HepG2 (cell line): ENCODE data around the gene MAN1B1. TPM values are rescaled to one million over a fixed set of nuclear protein-coding genes. Genes with fewer than 3 reads are reported as not detected.

ENCODE experiments used
- CEBPB ChIP-seq: IDR thresholded peaks from 2 replicates; pipeline ENCODE4 v1.6.1; 2011; ENCODE audit warnings: low read depth, low read length, improper control_type of control experiment, borderline replicate concordance
- E2F5 ChIP-seq: sonication (generic); formaldehyde crosslinking; conservative IDR thresholded peaks from 2 replicates; pipeline ENCODE4 v1.4.0; 2020; ENCODE audit warnings: missing genetic modification reagents
- ERF ChIP-seq: IDR thresholded peaks from 2 replicates; pipeline ENCODE4 v1.6.1; 2018; ENCODE audit warnings: missing biosample characterization, missing genetic modification reagents
- HMG20A ChIP-seq: IDR thresholded peaks from 2 replicates; pipeline ENCODE4 v1.6.1; 2016; ENCODE audit warnings: borderline replicate concordance
- IRF2 ChIP-seq: IDR thresholded peaks from 2 replicates; pipeline ENCODE4 v1.6.1; 2018; ENCODE audit warnings: missing genetic modification reagents, missing compliant biosample characterization
- KMT2B ChIP-seq: IDR thresholded peaks from 2 replicates; pipeline ENCODE4 v1.6.1; 2016; ENCODE audit warnings: missing genetic modification reagents, missing compliant biosample characterization
- NR1H2 ChIP-seq: sonication (generic); formaldehyde crosslinking; IDR thresholded peaks from 2 replicates; pipeline ENCODE4 v1.8.1; 2022; ENCODE audit warnings: low read depth, missing genetic modification reagents, borderline replicate concordance
- PHB2 ChIP-seq: fragments of 450-650 bp; IDR thresholded peaks from 2 replicates; pipeline ENCODE4 v1.6.1; 2018; ENCODE audit not compliant: partially characterized antibody
- SIN3A ChIP-seq: IDR thresholded peaks from 2 replicates; pipeline ENCODE4 v1.6.1; 2011; ENCODE audit warnings: low read depth, mild to moderate bottlenecking, control low read depth, low read length, borderline replicate concordance
- SMARCC2 ChIP-seq: fragments of 450-650 bp; IDR thresholded peaks from 2 replicates; pipeline ENCODE4 v1.6.1; 2017; ENCODE audit warnings: antibody characterized with exemption, mild to moderate bottlenecking
- TBL1XR1 ChIP-seq: fragments of 150-350 bp; IDR thresholded peaks from 2 replicates; pipeline ENCODE4 v1.6.1; 2014; ENCODE audit warnings: borderline replicate concordance, low read length; ENCODE audit not compliant: partially characterized antibody
- TGIF2 ChIP-seq: IDR thresholded peaks from 2 replicates; pipeline ENCODE4 v1.6.1; 2016; ENCODE audit warnings: control low read depth, missing compliant biosample characterization
- THAP11 ChIP-seq: IDR thresholded peaks from 2 replicates; pipeline ENCODE4 v1.6.1; 2016; ENCODE audit warnings: missing biosample characterization, missing genetic modification reagents
- ZNF17 ChIP-seq: sonication (generic); formaldehyde crosslinking; IDR thresholded peaks from 2 replicates; pipeline ENCODE4 v1.5.0; 2020; ENCODE audit warnings: mild to moderate bottlenecking, missing genetic modification reagents
- ZNF224 ChIP-seq: sonication (generic); formaldehyde crosslinking; IDR thresholded peaks from 2 replicates; pipeline ENCODE4 v1.5.0; 2020; ENCODE audit warnings: mild to moderate bottlenecking, missing genetic modification reagents
- ZNF333 ChIP-seq: sonication (generic); formaldehyde crosslinking; IDR thresholded peaks from 2 replicates; pipeline ENCODE4 v1.4.0; 2020; ENCODE audit warnings: mild to moderate bottlenecking, missing genetic modification reagents, borderline replicate concordance
- ZNF75D ChIP-seq: sonication (generic); formaldehyde crosslinking; IDR thresholded peaks from 2 replicates; pipeline ENCODE4 v1.8.1; 2023; ENCODE audit warnings: missing genetic modification reagents, mild to moderate bottlenecking, borderline replicate concordance
- ZNF775 ChIP-seq: sonication (generic); formaldehyde crosslinking; IDR thresholded peaks from 2 replicates; pipeline ENCODE4 v1.4.0; 2020; ENCODE audit warnings: missing genetic modification reagents, mild to moderate bottlenecking, moderate library complexity, borderline replicate concordance
- ZSCAN22 ChIP-seq: sonication (generic); formaldehyde crosslinking; IDR thresholded peaks from 2 replicates; pipeline ENCODE4 v1.4.0; 2020; ENCODE audit warnings: mild to moderate bottlenecking, missing genetic modification reagents
- ZUFSP ChIP-seq: sonication (generic); formaldehyde crosslinking; IDR thresholded peaks from 2 replicates; pipeline ENCODE4 v1.9.0; 2021; ENCODE audit warnings: missing genetic modification reagents, mild to moderate bottlenecking, borderline replicate concordance
- polyA plus RNA-seq, 8 experiments: library from polyadenylated mRNA; depleted of rRNA in 3 of 8; stranded (reverse) in 7 of 8; unstranded in 1 of 8; fragments of >200 nt; fragmentation: Illumina TruSeq in 4 of 8; extraction: Trizol in 4 of 8; gene quantifications; 2 replicates each; pipeline versions ENCODE4 v1.2.1 to v1.2.3, GENCODE V29; 2011 to 2016; ENCODE audit warnings: low read depth in 4 of 8, missing spikeins in 1 of 8, mixed read lengths in 1 of 8; ENCODE audit not compliant: insufficient read depth in 1 of 8
- total RNA-seq, 5 experiments: library from RNA; depleted of rRNA; stranded (reverse); fragments of >200 nt; fragmentation: Illumina TruSeq; extraction: Trizol; gene quantifications; 2 replicates each; pipeline ENCODE4 v1.2.3, GENCODE V29; 2016; ENCODE audit warnings: low read depth in 1 of 5
- TF ChIP-seq, protein P1 (sequence below): sonication (generic); formaldehyde crosslinking; IDR thresholded peaks from 2 replicates; pipeline ENCODE4 v1.5.1; 2020; ENCODE audit warnings: missing genetic modification reagents, mild to moderate bottlenecking, borderline replicate concordance
- TF ChIP-seq, protein P2 (sequence below): sonication (generic); formaldehyde crosslinking; IDR thresholded peaks from 2 replicates; pipeline ENCODE4 v1.4.0; 2020; ENCODE audit warnings: missing genetic modification reagents
- TF ChIP-seq, protein P3 (sequence below): sonication (generic); formaldehyde crosslinking; IDR thresholded peaks from 2 replicates; pipeline ENCODE4 v1.5.0; 2020; ENCODE audit warnings: missing genetic modification reagents

MAN1B1 gene
- total and polyA plus RNA-seq, 2 of the 13 experiments (the other 11 are each of a cell fraction or from before 2014, with no cell fraction given): 48.9 to 59.5 TPM

GRCh38 chr9:137138722-137139467 is 52.1 kb downstream of the MAN1B1 start, which contains the start of gene GRIN1 (continued):
- no peak for TF ChIP-seq IRF2 (CRISPR knock-in tag)
- TF ChIP-seq ZNF775: no peak
- TF ChIP-seq SMARCC2: no peak
- no peak for TF ChIP-seq ZNF17 (CRISPR knock-in tag)
- TF ChIP-seq, protein P1, sequence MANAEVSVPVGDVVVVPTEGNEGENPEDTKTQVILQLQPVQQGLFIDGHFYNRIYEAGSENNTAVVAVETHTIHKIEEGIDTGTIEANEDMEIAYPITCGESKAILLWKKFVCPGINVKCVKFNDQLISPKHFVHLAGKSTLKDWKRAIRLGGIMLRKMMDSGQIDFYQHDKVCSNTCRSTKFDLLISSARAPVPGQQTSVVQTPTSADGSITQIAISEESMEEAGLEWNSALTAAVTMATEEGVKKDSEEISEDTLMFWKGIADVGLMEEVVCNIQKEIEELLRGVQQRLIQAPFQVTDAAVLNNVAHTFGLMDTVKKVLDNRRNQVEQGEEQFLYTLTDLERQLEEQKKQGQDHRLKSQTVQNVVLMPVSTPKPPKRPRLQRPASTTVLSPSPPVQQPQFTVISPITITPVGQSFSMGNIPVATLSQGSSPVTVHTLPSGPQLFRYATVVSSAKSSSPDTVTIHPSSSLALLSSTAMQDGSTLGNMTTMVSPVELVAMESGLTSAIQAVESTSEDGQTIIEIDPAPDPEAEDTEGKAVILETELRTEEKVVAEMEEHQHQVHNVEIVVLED (CRISPR knock-in tag): no peak
- no peak for TF ChIP-seq ZNF75D (CRISPR knock-in tag)
- TF ChIP-seq TGIF2: peak; percentile 66; the same call in 1 of the 2 replicates
- TF ChIP-seq NR1H2 (CRISPR knock-in tag): no peak
- peak; percentile 39; the same call in 1 of the 2 replicates for TF ChIP-seq SIN3A
- TF ChIP-seq ZSCAN22 (CRISPR knock-in tag): no peak
- no peak for TF ChIP-seq TBL1XR1
- TF ChIP-seq, protein P2, sequence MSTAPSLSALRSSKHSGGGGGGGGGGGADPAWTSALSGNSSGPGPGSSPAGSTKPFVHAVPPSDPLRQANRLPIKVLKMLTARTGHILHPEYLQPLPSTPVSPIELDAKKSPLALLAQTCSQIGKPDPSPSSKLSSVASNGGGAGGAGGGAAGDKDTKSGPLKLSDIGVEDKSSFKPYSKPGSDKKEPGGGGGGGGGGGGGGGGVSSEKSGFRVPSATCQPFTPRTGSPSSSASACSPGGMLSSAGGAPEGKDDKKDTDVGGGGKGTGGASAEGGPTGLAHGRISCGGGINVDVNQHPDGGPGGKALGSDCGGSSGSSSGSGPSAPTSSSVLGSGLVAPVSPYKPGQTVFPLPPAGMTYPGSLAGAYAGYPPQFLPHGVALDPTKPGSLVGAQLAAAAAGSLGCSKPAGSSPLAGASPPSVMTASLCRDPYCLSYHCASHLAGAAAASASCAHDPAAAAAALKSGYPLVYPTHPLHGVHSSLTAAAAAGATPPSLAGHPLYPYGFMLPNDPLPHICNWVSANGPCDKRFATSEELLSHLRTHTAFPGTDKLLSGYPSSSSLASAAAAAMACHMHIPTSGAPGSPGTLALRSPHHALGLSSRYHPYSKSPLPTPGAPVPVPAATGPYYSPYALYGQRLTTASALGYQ: no peak
- no peak for TF ChIP-seq ZNF333 (CRISPR knock-in tag)
- TF ChIP-seq ERF (CRISPR knock-in tag): peak; percentile 66; the same call in 1 of the 2 replicates
- TF ChIP-seq, protein P3, sequence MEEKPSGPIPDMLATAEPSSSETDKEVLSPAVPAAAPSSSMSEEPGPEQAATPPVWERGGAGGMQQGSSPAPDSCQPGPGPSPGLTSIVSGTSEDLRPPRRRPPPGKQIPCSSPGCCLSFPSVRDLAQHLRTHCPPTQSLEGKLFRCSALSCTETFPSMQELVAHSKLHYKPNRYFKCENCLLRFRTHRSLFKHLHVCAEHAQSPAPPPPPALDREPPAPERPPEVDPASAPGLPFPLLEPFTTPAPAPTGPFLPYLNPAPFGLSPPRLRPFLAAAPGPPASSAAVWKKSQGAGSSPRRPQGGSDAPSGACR: no peak
- TF ChIP-seq THAP11 (CRISPR knock-in tag): no peak
- TF ChIP-seq KMT2B (CRISPR knock-in tag): no peak
- TF ChIP-seq ZNF224 (CRISPR knock-in tag): no peak
- TF ChIP-seq E2F5 (CRISPR knock-in tag): no peak
- TF ChIP-seq ZUFSP (CRISPR knock-in tag): no peak
- no peak for TF ChIP-seq PHB2
- no peak for TF ChIP-seq HMG20A (CRISPR knock-in tag)
- no peak for TF ChIP-seq CEBPB
